Fibroblast of pulmonary artery (primary cell): ENCODE results near the gene FUT1.
"Not testable (repeated sequence)": the region's sequence is repeated elsewhere in the genome, so short reads cannot be mapped to it uniquely, and the experiment has no call there.

Source experiments
- DNase-seq: peaks from one replicate; pipeline ENCODE4 v3.0.0-alpha.2; 2010; ENCODE audit warnings: low read depth
- H3K4me3 ChIP-seq: replicated peaks from 2 replicates; pipeline ENCODE4 v1.5.1; 2011; ENCODE audit warnings: low read depth, mild to moderate bottlenecking, control low read depth, low read length, moderate library complexity
- TF ChIP-seq, protein P1 (sequence below): IDR thresholded peaks from 2 replicates; pipeline ENCODE4 v1.5.1; 2011; ENCODE audit warnings: mild to moderate bottlenecking, control low read depth, low read length, inconsistent platforms; ENCODE audit errors: missing control alignments

The FUT1 gene

DNA sequence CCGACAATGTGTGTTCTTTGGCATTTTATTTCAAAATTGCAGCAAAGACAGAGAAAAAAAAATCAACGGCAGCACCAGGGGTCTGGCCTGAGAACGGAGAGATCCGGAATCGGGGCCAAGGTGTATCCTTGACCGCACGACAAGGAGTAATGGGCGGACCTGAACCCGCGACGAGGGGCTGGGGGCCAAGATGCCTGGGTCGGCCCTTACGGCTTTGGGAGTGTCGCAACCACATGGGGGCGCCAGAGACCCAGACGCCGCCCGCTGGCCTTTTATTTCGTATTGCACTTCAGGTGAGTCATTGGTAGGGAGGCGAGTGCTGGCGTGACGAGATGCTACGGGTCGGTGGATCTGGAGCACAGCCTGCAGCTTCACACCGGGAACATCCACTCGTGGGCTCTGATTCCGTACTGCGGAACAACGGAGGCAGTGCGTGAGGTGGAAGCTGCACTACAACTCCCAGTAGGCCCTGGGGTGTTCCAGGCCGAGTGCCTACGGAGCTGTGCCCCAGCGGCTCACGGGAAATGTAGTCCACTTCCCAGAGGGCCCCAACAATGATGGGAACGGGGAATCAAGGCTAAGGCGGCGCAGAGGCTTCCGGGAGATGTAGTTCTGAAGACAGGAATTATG is 42.7 kb upstream of the FUT1 start:
- peak overlapping the region; percentile 60 for H3K4me3 ChIP-seq
- peak; percentile 95 for DNase-seq
- TF ChIP-seq, protein P1, sequence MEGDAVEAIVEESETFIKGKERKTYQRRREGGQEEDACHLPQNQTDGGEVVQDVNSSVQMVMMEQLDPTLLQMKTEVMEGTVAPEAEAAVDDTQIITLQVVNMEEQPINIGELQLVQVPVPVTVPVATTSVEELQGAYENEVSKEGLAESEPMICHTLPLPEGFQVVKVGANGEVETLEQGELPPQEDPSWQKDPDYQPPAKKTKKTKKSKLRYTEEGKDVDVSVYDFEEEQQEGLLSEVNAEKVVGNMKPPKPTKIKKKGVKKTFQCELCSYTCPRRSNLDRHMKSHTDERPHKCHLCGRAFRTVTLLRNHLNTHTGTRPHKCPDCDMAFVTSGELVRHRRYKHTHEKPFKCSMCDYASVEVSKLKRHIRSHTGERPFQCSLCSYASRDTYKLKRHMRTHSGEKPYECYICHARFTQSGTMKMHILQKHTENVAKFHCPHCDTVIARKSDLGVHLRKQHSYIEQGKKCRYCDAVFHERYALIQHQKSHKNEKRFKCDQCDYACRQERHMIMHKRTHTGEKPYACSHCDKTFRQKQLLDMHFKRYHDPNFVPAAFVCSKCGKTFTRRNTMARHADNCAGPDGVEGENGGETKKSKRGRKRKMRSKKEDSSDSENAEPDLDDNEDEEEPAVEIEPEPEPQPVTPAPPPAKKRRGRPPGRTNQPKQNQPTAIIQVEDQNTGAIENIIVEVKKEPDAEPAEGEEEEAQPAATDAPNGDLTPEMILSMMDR, result peak; percentile 82

DNA sequence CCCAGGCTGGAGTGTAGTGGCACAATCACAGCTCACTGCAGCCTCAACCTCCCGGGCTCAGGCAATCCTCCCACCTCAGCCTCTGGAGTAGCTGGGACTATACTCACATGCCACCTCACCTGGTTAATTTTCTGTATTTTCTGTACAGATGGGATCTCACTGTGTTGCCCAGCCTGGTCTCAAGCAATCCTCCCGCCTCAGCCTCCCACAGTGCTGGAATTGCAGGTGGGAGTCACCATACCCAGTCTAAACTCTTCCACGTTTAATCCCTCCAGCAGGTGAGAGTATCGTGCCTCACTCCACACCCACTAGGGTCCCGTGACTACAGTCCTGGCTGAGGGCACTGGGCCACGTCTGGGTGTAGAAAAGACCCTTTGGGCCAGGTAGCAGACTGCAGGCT is 41.9 kb upstream of the FUT1 start:
- TF ChIP-seq, protein P1, result no peak
- H3K4me3 ChIP-seq, result no peak overlapping the region
- DNase-seq, result no peak

DNA sequence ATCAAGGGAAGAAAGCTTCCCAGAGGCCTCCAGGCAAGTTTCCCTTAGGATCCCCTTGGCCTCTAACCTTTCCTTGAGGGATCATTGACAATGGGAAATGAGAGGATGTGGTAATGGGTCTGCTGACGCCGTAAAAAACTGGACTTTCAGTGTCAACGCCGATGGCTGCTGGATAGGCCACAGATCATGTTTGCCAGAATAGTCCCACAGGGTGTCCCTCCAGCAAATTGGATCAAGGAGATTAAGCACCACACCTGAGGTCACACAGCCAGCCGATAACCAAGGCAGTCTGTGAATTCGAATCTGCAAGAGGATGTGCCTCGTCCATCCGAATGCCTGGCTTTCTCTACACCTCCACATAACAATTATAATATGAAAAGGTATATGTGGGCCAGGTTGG is 40.8 kb upstream of the FUT1 start:
- no peak overlapping the region for H3K4me3 ChIP-seq
- no peak for DNase-seq

DNA sequence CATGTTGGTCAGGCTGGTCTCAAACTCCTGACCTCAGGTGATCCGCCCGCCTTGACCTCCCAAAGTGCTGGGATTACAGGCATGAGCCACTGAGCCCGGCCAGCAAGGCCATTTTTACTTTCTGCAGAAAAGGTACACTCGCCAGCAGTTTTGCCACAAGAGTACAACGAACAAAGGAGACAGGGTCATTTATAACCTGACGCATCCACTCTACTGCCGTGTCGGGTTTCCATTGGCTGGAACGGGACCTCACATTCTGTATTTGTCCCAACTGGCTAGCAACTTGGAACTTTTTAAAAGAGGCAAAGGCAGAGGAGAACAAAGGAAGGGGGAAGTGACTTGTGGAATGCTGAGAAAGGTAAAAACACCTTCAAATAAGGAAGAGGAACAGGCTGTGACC is 34.9 kb upstream of the FUT1 start:
- DNase-seq, H3K4me3 ChIP-seq: not testable (repeated sequence)

More for the DNA sequence above, 40.8 kb upstream of the FUT1 start:
- TF ChIP-seq, protein P1, result no peak

DNA sequence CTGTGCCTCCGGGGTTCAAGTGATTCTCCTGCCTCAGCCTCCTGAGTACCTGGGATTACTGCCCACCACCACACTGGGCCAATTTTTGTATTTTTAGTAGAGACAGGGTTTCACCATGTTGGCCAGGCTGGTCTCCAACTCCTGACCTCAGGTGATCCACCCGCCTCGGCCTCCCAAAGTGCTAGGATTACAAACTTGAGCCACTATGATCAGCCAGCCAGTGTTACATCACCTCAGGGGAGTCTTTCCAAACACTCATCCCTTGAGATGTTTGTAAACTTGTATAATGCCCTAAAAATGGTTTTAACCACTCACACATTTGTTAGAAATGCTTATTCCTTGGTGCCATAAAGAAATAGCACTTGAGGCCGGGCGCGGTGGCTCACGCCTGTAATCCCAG is 34.0 kb upstream of the FUT1 start:
- DNase-seq, H3K4me3 ChIP-seq: not testable (repeated sequence)

DNA sequence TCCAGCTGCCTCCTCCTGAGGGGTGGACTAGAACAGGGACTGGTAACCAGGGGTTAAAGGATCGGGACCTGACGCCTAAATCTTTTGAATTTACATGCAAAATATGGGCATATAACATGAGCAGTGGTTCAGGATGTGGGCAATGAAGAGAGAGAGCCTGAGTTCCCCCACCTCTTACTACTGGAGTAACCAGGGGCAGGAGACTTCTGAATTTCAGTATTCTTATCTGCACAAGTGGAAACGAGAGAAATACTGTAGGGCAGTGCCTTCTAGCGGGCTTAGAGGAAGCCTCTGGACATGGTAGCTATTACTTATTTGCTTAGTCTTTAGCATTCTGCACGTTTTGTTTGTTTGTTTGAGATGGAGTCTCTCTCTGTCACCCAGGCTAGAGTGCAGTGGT is 32.1 kb upstream of the FUT1 start:
- H3K4me3 ChIP-seq, result no peak overlapping the region
- TF ChIP-seq, protein P1, result peak; percentile 25
- peak; percentile 37 for DNase-seq

DNA sequence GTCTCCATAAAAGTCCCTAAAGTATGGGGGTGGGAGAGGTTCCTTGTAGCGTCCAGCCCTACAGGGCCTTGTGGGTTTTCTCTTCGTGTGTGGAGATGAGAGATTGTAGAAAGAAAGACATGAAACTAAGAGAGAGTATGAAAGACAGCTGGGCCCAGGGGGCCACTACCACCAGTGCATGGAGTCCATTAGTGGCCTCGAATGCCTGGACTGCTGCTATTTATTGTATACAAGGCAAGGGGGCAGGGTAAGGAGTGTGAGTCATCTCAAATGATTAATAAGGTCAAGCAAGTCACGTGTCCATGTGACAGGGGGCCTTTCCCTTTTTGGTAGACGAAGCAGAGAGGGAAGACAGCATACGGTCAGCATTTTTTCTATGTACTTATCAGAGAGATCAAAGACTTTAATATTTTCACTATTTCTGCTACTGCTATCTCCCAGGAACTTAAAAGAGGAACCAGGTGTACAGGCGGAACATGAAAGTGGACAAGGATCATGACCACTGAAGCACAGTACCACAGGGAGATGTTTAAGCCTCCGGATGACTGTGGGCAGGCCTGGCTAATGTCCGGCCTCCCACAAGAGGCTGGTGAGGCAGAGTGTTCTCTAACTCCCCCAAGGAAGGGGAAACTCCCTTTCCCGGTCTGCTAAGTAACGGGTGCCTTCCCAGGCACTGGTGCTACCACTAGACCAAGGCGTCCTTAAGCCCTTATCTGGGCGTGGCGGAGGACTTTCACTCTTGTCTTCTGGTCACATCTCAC is 28.4 kb upstream of the FUT1 start:
- DNase-seq, result peak; percentile 67
- TF ChIP-seq, protein P1, result no peak
- no peak overlapping the region for H3K4me3 ChIP-seq

DNA sequence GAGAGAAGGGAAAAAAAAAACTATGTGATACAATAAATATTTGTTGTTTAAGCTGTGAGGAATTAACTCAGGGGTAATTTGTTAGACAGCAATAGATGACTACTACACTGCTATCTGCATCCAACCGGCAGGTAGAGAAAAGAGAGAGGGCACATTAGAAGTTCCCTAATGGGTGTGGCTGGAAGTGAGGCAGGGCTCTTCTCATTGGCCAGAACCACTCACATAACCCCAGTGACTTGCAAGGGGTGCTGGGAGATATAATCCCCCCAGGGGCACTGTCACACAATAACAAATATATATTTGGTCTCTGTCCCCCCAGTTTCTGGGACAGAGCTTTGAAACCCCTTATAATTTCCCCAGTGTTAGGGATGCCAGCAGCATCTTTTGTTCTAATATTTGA is 27.2 kb upstream of the FUT1 start:
- TF ChIP-seq, protein P1, result no peak

More for the DNA sequence above, 27.2 kb upstream of the FUT1 start:
- DNase-seq, result no peak
- H3K4me3 ChIP-seq, result no peak overlapping the region
